ENCODE results near the gene PEX12. TPM values are rescaled to one million over a fixed set of nuclear protein-coding genes. Genes with fewer than 3 reads are reported as not detected.

Gene PEX12
- total and polyA plus RNA-seq, 9 of the 15 experiments (the other 6 are each of a cell fraction or from before 2014, with no cell fraction given) = 4.0 to 12.4 (median 6.4) TPM

- no peak for TF ChIP-seq IRF2 (CRISPR knock-in tag; IDR thresholded peaks at IDR 0.05)
- peak; percentile 98 for TF ChIP-seq EP400 (IDR thresholded peaks at IDR 0.05)
- no peak for TF ChIP-seq CGGBP1 (CRISPR knock-in tag; IDR thresholded peaks at IDR 0.05)
- TF ChIP-seq GTF2B (IDR thresholded peaks at IDR 0.05; ENCODE audit: extremely low read depth, insufficient read length) = peak; percentile 44
- TF ChIP-seq MGA (IDR thresholded peaks at IDR 0.05) = no peak
- TF ChIP-seq ZNF778 (CRISPR knock-in tag; IDR thresholded peaks at IDR 0.05) = no peak
- no peak for TF ChIP-seq GABPB2 (CRISPR knock-in tag; conservative IDR thresholded peaks at IDR 0.05)
- peak; percentile 65; the same call in 1 of the 2 replicates for TF ChIP-seq HDAC2 (IDR thresholded peaks at IDR 0.05)
- TF ChIP-seq ZNF436 (CRISPR knock-in tag; IDR thresholded peaks at IDR 0.05) = no peak
- peak; percentile 92 for TF ChIP-seq MYC (IDR thresholded peaks at IDR 0.05; ENCODE audit: low read depth, low read length)
- TF ChIP-seq MYC (CRISPR knock-in tag; IDR thresholded peaks at IDR 0.05; ENCODE audit: borderline replicate concordance, low read depth) = peak; percentile 49; the same call in 1 of the 2 replicates
- TF ChIP-seq MAZ (CRISPR knock-in tag; conservative IDR thresholded peaks at IDR 0.05 in 1 of 2, IDR thresholded peaks at IDR 0.05 in 1 of 2) = peak in 1 of 2 experiments; percentile 73; a peak in 3 of 4 replicates
- TF ChIP-seq TCF7L2 (IDR thresholded peaks at IDR 0.05; ENCODE audit: low read depth, low read length) = no peak
- no peak for TF ChIP-seq USF1 (CRISPR knock-in tag; IDR thresholded peaks at IDR 0.05)
Observed at GRCh38 chr17:35578197-35578928, at the start of gene PEX12 (continued).

Measured in K562 (cell line).